ENCODE measurements around the gene ULK4.
"Not testable (repeated sequence)": the region's sequence is repeated elsewhere in the genome, so short reads cannot be mapped to it uniquely, and the experiment has no call there.

Gene ULK4

GRCh38 chr3:41683666-41684350, 278.1 kb downstream of the ULK4 start:
- no peak for FAIRE-seq

GRCh38 chr3:41682996-41683395, 278.9 kb downstream of the ULK4 start:
- FAIRE-seq = no peak

- FAIRE-seq = no peak
Measured at GRCh38 chr3:41682382-41682781, 279.5 kb downstream of the ULK4 start.

GRCh38 chr3:41681479-41681878, 280.4 kb downstream of the ULK4 start:
- FAIRE-seq = no peak

- no peak for FAIRE-seq
Measured at GRCh38 chr3:41679374-41679773, 282.5 kb downstream of the ULK4 start.

- FAIRE-seq = not testable (repeated sequence)
Measured at GRCh38 chr3:41675102-41675501, 286.8 kb downstream of the ULK4 start.

- no peak for FAIRE-seq
Measured at GRCh38 chr3:41674449-41674848, 287.5 kb downstream of the ULK4 start.

GRCh38 chr3:41673650-41674049, 288.3 kb downstream of the ULK4 start:
- FAIRE-seq = no peak

- no peak for FAIRE-seq
Measured at GRCh38 chr3:41668379-41668778, 293.5 kb downstream of the ULK4 start.

- no peak for FAIRE-seq
Measured at GRCh38 chr3:41662288-41662687, 299.6 kb downstream of the ULK4 start.

- FAIRE-seq = no peak
Measured at GRCh38 chr3:41661796-41662195, 300.1 kb downstream of the ULK4 start.

- FAIRE-seq = no peak
Measured at GRCh38 chr3:41660510-41660909, 301.4 kb downstream of the ULK4 start.

- FAIRE-seq = no peak
Measured at GRCh38 chr3:41653571-41654239, 308.2 kb downstream of the ULK4 start.

GRCh38 chr3:41652931-41653330, 309.0 kb downstream of the ULK4 start:
- no peak for FAIRE-seq

GRCh38 chr3:41652506-41652905, 309.4 kb downstream of the ULK4 start:
- no peak for FAIRE-seq

GRCh38 chr3:41651718-41652117, 310.2 kb downstream of the ULK4 start:
- no peak for FAIRE-seq

- no peak for FAIRE-seq
Measured at GRCh38 chr3:41650406-41650805, 311.5 kb downstream of the ULK4 start.

GRCh38 chr3:41649129-41649739, 312.7 kb downstream of the ULK4 start:
- FAIRE-seq = no peak

GRCh38 chr3:41647730-41648129, 314.2 kb downstream of the ULK4 start:
- not testable (repeated sequence) for FAIRE-seq

GRCh38 chr3:41640076-41640475, 321.8 kb downstream of the ULK4 start:
- FAIRE-seq = no peak

GRCh38 chr3:41638381-41638780, 323.5 kb downstream of the ULK4 start:
- FAIRE-seq = no peak

- no peak for FAIRE-seq
Measured at GRCh38 chr3:41632700-41633099, 329.2 kb downstream of the ULK4 start.

- no peak for FAIRE-seq
Measured at GRCh38 chr3:41630708-41631107, 331.2 kb downstream of the ULK4 start.

GRCh38 chr3:41629986-41630385, 331.9 kb downstream of the ULK4 start:
- no peak for FAIRE-seq

Measured in A204.1 (cell line).